Pancreas (tissue), 10 donors: Measurements from ENCODE around the gene FTH1. TPM values are rescaled to one million over a fixed set of nuclear protein-coding genes. Genes with fewer than 3 reads are reported as not detected.

Experiments
- ATAC-seq, 4 donors: fragments of 200-7000 bp; cut with Tn5 transposase; one replicate each; pipeline versions ENCODE4 v1.8.0 to v1.9.1; 2020; ENCODE audit warnings: mild to moderate bottlenecking in 4 of 4, moderate library complexity in 4 of 4
- DNase-seq, 6 donors: peaks; one replicate each; pipeline ENCODE4 v3.0.0-alpha.2; 2020
- FAIRE-seq: peaks from 2 replicates; lab custom pipeline; 2012; peaks lifted over from hg19 to GRCh38; lab: Jason Lieb, UNC
- H3K27ac ChIP-seq, 4 donors: fragments of 200-600 bp; sonication (generic); 1 replicate in 3 of 4; 2 replicates in 1 of 4; pipeline versions ENCODE4 v1.5.0 to v1.8.0; 2020
- H3K27me3 ChIP-seq, 4 donors: fragments of 200-600 bp; one replicate each; pipeline ENCODE4 v1.8.0; 2021
- H3K36me3 ChIP-seq, 3 donors: fragments of 200-600 bp; sonication (generic) in 1 of 3; one replicate each; pipeline versions ENCODE4 v1.5.0 to v1.8.0; 2020 to 2021
- H3K4me1 ChIP-seq, 3 donors: fragments of 200-600 bp; one replicate each; pipeline ENCODE4 v1.8.0; 2021
- H3K4me3 ChIP-seq, 4 donors: fragments of 200-600 bp; sonication (generic) in 2 of 4; one replicate each; pipeline versions ENCODE4 v1.5.0 to v1.8.0; 2020 to 2021
- H3K9me3 ChIP-seq, 4 donors: fragments of 200-600 bp; one replicate each; pipeline ENCODE4 v1.8.0; 2021
- CTCF ChIP-seq, 4 donors: fragments of 200-600 bp; sonication (generic) in 3 of 4; IDR thresholded peaks; one replicate each; pipeline versions ENCODE4 v1.5.0 to v1.8.0; 2021; ENCODE audit warnings: antibody characterized with exemption in 4 of 4
- WGBS, 2 donors: extraction: QIAGEN DNeasy Blood & Tissue Kit; methylation state at CpG; one replicate each; pipeline ENCODE4 v1.1.7; 2013; 5-methylcytosine and 5-hydroxymethylcytosine counted together
- intact Hi-C, 3 donors: fragments of 100-400 bp; cut with DNase I; formaldehyde crosslinking; loops; one replicate each; pipeline versions ENCODE4 v1.11.1 to v1.14.2; 2022
- polyA plus RNA-seq, 2 donors: library from polyadenylated mRNA; stranded (reverse); fragments of 200-250 nt; gene quantifications; one replicate each; pipeline ENCODE4 v1.2.3, GENCODE V29; 2013
- total RNA-seq, 6 donors: library from RNA; stranded (reverse); fragmentation: NEBNext Ultra II Directional in 4 of 6; extraction: Animal tissue kit (Norgen Biotek cat#: 25700) in 4 of 6; gene quantifications; one replicate each; pipeline versions ENCODE4 v1.2.1 to v1.2.4, GENCODE V29; 2021 to 2023
- donor health status: healthy with polysubstance abuse.
- donor health status: DM: no; HTN: no; CAD: no; lungs with moderate emphysema.
- donor health status: DM: no; HTN: no; CAD: no.
- donor health status: control.
- donor health status: control.
- donor health status: Bipolar disorder and iron deficiency.
- donor health status: DM: yes; HTN: yes; CAD: no.
- donor health status: DM: no; HTN: no; CAD: no.
- donor health status: DM: no; HTN: no; CAD: no.
- donor health status: DM: yes; HTN: yes; CAD: no.

FTH1 gene
- total RNA-seq (1,000 to 10,000 TPM; 1,217 to 1,772 (median 1,396) TPM), polyA plus RNA-seq (1,000 to 10,000 TPM; 1,114 to 1,632 TPM)

GRCh38 chr11:61967116-61967923 lies at the start of gene FTH1:
TSS of gene FTH1 (minus strand) at chr11:61967634. CDS start at chr11:61967425, 209 bp downstream.
- peak within 1 kb of the TSS; percentile 63 to 91 (median 73) for H3K4me3 ChIP-seq
- H3K27me3 ChIP-seq = no peaks in the 10 kb centered on the region
- H3K36me3 ChIP-seq = peaks cover 0 to 27% (median 10%) of the 10 kb centered on the region in 3 donors
- ATAC-seq = peak; percentile 75 to 82 (median 78)
- WGBS, 2 donors = 2 to 3% methylated on average over 77 to 93 of the region's 93 CpGs
- intact Hi-C loops = no loop called here
- TF ChIP-seq CTCF (IDR thresholded peaks at IDR 0.05) = no peak
- no peaks in the 10 kb centered on the region for H3K9me3 ChIP-seq
- DNase-seq = peak; percentile 88 to 99 (median 94)
- peak within 1 kb of the TSS; percentile 97 to 99 (median 98) for H3K27ac ChIP-seq
- peaks cover 29 to 56% (median 41%) of the 10 kb centered on the region in 3 donors for H3K4me1 ChIP-seq
- FAIRE-seq = no peak

GRCh38 chr11:62015615-62016014 lies 48.2 kb upstream of the FTH1 start:
- ATAC-seq (no peak), DNase-seq (no peak), FAIRE-seq (no peak)
- no peaks in the 10 kb centered on the region for H3K9me3 ChIP-seq
- intact Hi-C loops = no loop called here
- TF ChIP-seq CTCF (IDR thresholded peaks at IDR 0.05) = no peak
- no peaks in the 10 kb centered on the region for H3K36me3 ChIP-seq
- no peaks in the 10 kb centered on the region for H3K27me3 ChIP-seq
- H3K4me3 ChIP-seq = no peak overlapping the region
- 91 to 93% methylated on average over 7 of the region's 7 CpGs for WGBS, 2 donors
- H3K27ac ChIP-seq = no peak overlapping the region
- no peaks in the 10 kb centered on the region for H3K4me1 ChIP-seq

DNA sequence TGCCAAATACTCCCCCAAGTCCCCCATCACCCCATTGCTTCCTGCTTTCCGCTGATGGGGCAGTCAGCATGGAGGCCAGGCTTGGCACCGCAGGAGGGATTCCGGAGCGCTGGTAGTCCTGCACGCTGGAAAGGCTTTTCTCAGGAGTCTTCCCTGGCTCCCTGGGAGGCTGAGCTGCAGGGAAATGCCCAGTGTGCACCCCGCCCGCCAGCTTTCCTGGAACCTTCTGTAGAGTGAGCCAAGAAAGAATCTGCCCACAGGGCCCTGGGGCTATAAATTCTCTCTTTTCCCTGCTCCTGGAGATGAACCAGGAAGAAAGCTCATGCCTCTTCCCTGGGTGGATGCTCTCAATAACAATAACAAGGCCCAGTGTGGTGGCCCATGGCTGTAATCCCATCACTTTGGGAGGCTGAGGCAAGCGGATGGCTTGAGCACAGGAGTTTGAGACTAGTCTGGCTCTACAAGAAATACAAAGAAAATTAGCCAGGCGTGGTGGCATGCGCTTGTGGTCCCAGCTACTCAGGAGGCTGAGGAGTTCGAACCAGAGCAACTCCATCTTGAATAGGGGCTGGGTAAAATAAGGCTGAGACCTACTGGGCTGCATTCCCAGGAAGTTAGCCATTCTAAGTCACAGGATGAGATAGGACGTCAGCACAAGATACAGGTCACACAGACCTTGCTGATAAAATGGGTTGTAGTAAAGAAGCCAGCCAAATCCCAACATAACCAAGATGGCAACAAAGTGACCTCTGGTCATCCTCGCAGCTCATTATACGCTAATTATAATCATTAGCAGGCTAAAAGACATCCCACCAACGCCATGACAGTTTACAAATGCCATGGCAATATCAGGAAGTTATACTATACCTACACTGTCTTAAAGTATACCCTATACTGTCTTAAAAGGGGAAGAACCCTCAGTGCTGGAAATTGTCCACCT lies 46.4 kb upstream of the FTH1 start:
- no peak overlapping the region for H3K27ac ChIP-seq
- WGBS, 2 donors = 82 to 90% methylated on average over 15 of the region's 15 CpGs

GRCh38 chr11:62012832-62013461 lies 45.5 kb upstream of the FTH1 start:
- Histone ChIP-seq H3K27ac (no peak overlapping the region), H3K9me3 (no peaks in the 10 kb centered on the region), H3K27me3 (no peaks in the 10 kb centered on the region), H3K4me1 (no peaks in the 10 kb centered on the region), H3K4me3 (no peak overlapping the region), H3K36me3 (no peaks in the 10 kb centered on the region)
- DNase-seq (no peak), FAIRE-seq (no peak), ATAC-seq (peak in 3 of 4 donors; percentile 19 to 69 (median 65))
- TF ChIP-seq CTCF (IDR thresholded peaks at IDR 0.05) = no peak
- intact Hi-C loops = no loop called here
- 78% methylated on average over 5 of the region's 5 CpGs for WGBS, 2 donors

More for the DNA sequence above, 46.4 kb upstream of the FTH1 start:
- Histone ChIP-seq H3K9me3 (no peaks in the 10 kb centered on the region), H3K36me3 (no peaks in the 10 kb centered on the region), H3K4me1 (no peaks in the 10 kb centered on the region), H3K4me3 (no peak overlapping the region), H3K27me3 (no peaks in the 10 kb centered on the region)
- ATAC-seq = peak in 2 of 4 donors; percentile 56 to 79
- TF ChIP-seq CTCF (IDR thresholded peaks at IDR 0.05) = no peak
- no peak for FAIRE-seq
- intact Hi-C loops = no loop called here
- no peak for DNase-seq
